NCI-H69 (cell line): ENCODE data around the gene IP6K2.
"Not testable (repeated sequence)": the region's sequence is repeated elsewhere in the genome, so short reads cannot be mapped to it uniquely, and the experiment has no call there.

ENCODE experiments used
- DNase-seq: peaks from one replicate; lab custom pipeline; 2025; lab: John Stamatoyannopoulos, UW

The IP6K2 gene

GRCh38 chr3:48727511-48727910 is 10.5 kb upstream of the IP6K2 start:
- no peak for DNase-seq

GRCh38 chr3:48725185-48725855 is 8.3 kb upstream of the IP6K2 start:
- DNase-seq = not testable (repeated sequence)

- no peak for DNase-seq
These were observed 6.7 kb upstream of the IP6K2 start for GRCh38 chr3:48723725-48724124.

- DNase-seq = not testable (repeated sequence)
These were observed 6.3 kb upstream of the IP6K2 start for GRCh38 chr3:48723293-48723692.

- DNase-seq = peak; percentile 37
These were observed 476 bp downstream of the IP6K2 start for GRCh38 chr3:48716508-48716981.

GRCh38 chr3:48715174-48715800 is 1.7 kb downstream of the IP6K2 start:
- peak; percentile 38 for DNase-seq

GRCh38 chr3:48711727-48712126 is 5.3 kb downstream of the IP6K2 start:
- no peak for DNase-seq

GRCh38 chr3:48709051-48709461 is 8.0 kb downstream of the IP6K2 start:
- DNase-seq = peak; percentile 65

- DNase-seq = no peak
These were observed 8.5 kb downstream of the IP6K2 start for GRCh38 chr3:48708481-48708889.

- no peak for DNase-seq
These were observed 9.9 kb downstream of the IP6K2 start for GRCh38 chr3:48707157-48707556.

- no peak for DNase-seq
These were observed 14.6 kb downstream of the IP6K2 start for GRCh38 chr3:48702320-48702920.

GRCh38 chr3:48700731-48701405 is 16.2 kb downstream of the IP6K2 start:
- DNase-seq = no peak

- no peak for DNase-seq
These were observed 18.1 kb downstream of the IP6K2 start for GRCh38 chr3:48698891-48699290.

GRCh38 chr3:48697952-48698351 is 19.1 kb downstream of the IP6K2 start:
- DNase-seq = no peak

GRCh38 chr3:48696601-48697000 is 20.4 kb downstream of the IP6K2 start:
- no peak for DNase-seq

GRCh38 chr3:48696156-48696555 is 20.9 kb downstream of the IP6K2 start:
- no peak for DNase-seq

- no peak for DNase-seq
These were observed 21.6 kb downstream of the IP6K2 start for GRCh38 chr3:48695393-48695753.

- no peak for DNase-seq
These were observed 22.2 kb downstream of the IP6K2 start for GRCh38 chr3:48694610-48695392.

GRCh38 chr3:48693826-48694225 is 23.2 kb downstream of the IP6K2 start:
- no peak for DNase-seq

- no peak for DNase-seq
These were observed 24.5 kb downstream of the IP6K2 start for GRCh38 chr3:48692551-48692950.

- DNase-seq = no peak
These were observed 26.1 kb downstream of the IP6K2 start for GRCh38 chr3:48690846-48691458.

- DNase-seq = no peak
These were observed 27.6 kb downstream of the IP6K2 start for GRCh38 chr3:48689384-48689783.
